Right renal pelvis (tissue), 4 donors: Measurements from ENCODE around the gene AFF3. TPM values are rescaled to one million over a fixed set of nuclear protein-coding genes. Genes with fewer than 3 reads are reported as not detected.
"Not testable (repeated sequence)": the region's sequence is repeated elsewhere in the genome, so short reads cannot be mapped to it uniquely, and the experiment has no call there.

Source experiments
- DNase-seq, 4 donors: peaks; one replicate each; pipeline ENCODE4 v3.0.0-alpha.2; 2013; ENCODE audit warnings: low read depth in 4 of 4, low spot score in 3 of 4, missing footprints in 1 of 4
- polyA plus RNA-seq, 4 donors: library from polyadenylated mRNA; unstranded; fragments of 120-200 nt; gene quantifications; one replicate each; pipeline ENCODE4 v1.2.1, GENCODE V29; 2013; ENCODE audit not compliant: insufficient read length in 4 of 4

AFF3 gene
- polyA plus RNA-seq, 4 donors = 18.3 to 25.4 (median 20.9) TPM

DNA sequence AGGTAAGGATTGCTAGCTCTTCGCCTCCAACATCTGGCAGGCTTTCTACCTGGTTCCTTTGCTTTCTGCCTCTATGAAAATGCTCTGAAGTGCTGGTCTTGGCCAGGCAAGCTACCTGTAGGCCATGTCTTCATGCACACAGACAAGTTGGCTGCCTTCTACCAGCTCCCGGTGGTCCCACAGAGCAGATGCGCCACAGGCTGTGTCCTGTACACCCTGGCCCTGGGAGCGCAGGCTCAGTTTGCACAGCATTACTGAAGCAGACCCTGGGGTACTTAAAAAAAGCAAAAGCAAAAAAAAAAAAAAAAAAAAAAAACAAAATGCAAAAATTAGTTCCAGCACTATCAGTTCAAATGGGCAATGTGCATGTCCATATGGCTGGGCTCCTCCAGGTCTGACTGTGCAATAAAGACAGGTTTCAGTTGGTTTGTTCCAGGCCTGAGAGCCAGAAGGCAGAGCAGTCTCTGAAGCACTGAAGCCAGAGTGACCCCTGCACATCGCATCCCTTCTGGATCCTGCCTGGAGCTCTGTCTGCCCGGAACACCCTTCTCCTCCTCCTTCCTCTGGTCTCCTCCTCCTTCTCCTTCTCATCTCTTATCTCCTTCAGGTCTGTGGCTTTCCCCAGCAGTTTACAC, 364.6 kb downstream of the AFF3 start:
- no peak for DNase-seq

DNA sequence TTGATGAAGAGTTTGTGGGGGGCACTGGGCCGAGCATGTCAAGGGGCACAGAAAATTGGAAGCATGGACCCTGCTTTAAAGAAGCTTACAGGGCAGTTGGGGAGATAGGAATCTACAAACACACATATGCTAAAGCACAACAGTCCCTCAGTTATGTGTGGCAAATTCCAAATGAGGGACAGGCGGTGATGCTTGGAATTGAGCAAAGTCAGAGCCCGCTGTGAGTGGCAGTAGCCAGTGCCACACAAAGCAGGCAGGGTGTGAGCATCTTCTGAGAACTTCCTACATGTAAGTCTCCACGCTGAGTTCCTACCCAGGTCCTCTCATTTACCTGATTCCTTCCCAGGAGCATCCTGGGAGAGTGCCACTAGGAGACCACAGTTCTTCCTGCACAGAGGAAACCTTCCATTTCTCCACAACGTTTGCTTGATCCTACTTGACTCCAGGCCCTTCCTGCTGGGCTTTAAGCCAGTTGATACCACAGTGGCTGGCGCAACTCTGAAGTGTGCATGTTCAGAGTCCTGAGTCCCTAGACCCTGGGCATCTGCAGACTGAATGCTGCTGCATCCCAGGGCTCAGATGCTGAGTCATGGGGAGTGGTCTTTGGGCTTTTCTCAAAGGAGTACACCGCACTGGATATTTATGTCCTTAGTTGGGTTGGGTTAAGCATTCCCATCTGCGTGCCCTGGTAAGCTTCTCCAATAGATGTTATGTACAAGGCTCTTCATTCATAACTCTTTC, 365.3 kb downstream of the AFF3 start:
- no peak for DNase-seq

- no peak for DNase-seq
Measured at GRCh38 chr2:99776206-99776905, 366.0 kb downstream of the AFF3 start.

DNA sequence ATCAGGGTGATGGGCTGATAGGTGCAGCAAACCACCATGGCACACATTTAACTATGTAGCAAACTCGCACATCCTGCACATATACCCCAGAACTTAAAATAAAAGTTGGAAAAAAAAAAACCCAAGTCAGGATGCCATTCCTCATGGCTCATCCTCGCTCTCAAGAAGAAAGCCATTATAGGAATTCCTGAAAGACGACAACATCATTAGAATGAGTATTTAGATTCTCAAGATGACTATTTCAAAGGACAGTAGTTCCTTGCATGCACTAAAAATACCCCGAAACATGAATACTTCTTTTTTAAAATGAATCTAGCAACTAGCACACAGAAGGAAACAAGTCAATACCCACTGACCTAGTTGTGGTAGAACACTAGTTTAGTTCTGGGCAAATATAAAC, 366.8 kb downstream of the AFF3 start:
- DNase-seq = no peak

GRCh38 chr2:99773642-99774041, 368.7 kb downstream of the AFF3 start:
- DNase-seq = not testable (repeated sequence)

DNA sequence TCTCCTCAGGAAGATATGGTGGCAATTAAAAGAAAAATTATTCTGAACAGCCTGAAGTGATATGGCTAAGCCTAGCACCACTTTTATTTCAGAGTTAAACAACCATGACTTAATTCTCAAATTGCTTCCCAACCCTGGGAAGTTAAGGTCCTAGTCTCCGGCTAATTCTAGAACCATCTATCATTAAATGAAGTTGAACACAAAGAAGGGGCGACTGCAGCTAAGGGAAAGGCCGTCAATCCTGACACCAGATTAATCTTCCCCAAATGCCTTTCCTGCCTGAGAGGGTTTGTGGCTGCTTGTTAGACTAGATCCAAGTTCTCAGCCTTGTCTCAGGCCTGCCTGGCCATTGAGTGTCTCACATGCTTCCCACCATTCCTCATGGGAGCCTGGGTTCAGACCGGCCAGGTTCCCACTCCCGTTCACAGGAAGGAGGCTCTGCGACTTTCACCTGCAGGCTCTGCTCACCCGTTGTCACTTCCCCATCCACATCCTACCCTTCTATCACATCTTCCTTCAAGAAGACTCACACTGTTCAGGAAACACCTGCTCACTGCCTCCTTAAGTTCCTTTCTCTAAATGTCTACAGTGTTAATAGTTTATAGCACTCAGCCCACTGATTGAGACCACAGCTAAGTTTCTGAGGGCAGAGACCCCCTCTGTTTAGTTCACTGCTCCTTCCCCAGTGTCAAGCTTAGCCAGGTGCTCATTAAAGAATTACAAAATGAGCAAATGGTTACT, 369.6 kb downstream of the AFF3 start:
- peak in 1 of 4 donors; percentile 1 for DNase-seq

- no peak for DNase-seq
Measured at GRCh38 chr2:99771681-99772333, 370.6 kb downstream of the AFF3 start.

DNA sequence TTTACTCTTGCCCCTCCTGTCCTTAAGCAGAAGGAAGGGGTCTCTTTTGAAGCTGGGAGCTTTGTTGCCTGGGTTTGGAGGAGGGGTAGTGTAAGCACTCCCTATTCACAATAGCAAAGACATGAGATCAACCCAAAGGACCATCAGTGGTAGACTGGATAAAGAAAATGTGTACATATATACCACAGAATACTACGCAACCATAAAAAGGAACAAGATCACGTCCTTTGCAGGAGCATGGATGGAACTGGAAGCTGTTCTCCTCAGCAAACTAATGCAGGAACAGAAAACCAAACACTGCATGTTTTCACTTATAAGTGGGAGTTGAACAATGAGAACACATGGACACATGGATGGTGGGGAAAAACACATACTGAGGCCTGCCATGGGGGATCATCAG, 371.5 kb downstream of the AFF3 start:
- no peak for DNase-seq

DNA sequence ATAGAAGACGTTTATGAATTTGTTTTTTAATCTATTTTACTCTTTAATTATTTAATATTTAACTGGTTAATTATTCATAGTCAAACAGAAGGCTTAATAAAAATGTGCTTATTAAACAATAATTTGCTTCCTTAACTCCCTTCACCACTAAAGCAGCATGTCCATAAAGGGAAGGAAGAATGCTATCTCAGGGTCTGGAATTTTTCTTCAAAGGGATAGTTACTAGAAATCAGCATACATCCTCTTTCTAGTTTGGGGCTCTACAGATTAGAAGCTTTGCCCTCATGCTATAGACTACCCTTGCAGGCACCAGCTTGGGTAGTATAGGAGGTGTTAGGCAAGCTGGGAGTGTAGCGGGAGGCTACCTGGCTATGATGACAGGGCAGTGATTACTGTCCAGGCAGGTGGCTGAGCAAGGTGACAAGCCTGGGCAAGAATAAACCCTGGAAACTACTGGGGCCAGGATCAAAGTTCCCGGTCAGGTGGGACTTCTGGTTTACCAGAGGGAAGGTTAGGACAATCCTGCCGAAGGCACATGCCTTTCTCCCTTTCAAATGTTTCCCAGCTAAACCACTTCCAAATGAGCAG, 376.6 kb downstream of the AFF3 start:
- no peak for DNase-seq

GRCh38 chr2:99763764-99764163, 378.6 kb downstream of the AFF3 start:
- no peak for DNase-seq

DNA sequence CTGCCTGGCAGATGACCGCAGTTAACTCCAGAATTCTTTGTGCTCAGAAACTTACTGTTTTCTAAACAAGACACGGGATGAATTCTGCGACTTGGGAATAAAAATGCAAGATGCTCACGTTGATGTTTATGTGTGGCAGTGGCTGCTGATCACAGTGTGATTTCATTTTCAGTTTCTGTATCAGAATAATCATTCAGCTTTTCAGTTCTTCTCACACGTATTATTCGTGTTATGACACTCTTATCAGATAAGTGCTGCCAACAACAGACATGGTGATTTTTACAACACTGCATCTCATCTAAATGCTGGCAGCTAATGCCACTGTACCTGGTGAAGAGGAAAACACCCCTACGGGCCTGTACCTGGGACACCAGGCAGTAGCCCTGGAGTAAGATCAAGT, 379.7 kb downstream of the AFF3 start:
- DNase-seq = no peak

DNA sequence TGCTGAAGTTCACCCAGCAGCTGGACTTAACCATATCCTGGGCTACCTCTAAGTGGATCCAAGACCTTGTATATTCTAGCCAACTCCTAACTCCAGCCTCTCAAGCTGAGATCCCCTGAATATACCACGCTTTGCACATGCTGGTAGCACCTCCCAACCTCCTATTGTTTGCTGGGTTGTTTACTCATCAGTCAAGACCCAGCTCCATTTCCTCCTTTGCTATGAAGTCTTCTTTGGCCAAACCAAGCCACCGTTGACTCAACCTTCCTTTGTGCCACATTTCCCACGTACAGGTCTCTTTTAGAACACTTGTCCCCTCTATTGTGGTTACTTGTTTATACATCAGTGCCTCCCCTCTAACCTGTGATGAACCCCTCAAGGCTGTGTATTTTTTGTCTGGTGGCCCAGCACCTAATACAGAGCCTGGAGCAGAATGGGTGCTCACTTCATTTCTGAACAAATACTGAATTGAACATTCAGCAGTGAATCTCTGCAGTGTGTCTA, 384.7 kb downstream of the AFF3 start:
- no peak for DNase-seq

DNA sequence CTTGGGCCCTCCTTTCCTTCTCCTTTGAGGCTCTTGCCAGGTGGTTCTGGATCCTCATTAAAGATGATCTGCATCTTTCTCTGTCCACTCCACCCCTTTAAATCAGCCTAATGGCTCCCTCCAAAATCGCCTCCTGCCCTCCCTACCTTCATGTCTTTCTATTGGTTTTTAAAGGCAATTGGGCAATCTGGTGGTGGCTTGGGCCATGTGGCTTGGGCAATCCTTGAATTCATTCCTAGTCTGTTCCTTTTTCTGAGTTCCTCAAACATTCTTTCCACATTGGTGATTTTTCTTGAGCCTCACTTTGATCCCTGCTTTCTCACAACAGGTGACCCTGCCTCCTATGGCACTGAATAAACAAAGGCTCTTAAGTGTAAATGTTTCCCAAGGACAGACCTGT, 386.3 kb downstream of the AFF3 start:
- DNase-seq = no peak

DNA sequence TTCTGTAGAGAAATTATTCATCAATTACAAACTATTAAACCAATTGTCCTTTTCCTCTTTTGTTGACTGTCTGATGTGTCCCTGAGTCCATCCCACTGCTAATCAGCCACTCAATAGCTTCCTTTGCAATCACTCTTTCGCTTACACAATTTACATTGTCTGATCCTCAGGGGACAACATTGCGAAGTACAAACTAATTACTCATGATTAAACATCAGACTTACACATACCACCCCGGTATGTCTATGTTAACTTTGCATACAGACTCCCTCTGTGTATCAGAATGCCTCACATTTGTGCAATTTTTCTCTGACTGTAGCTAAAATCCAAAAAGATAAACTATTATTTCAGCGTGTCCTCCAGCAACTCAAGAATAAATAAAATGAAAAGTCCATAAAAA, 388.2 kb downstream of the AFF3 start:
- DNase-seq = no peak

GRCh38 chr2:99753505-99753904, 388.9 kb downstream of the AFF3 start:
- no peak for DNase-seq

DNA sequence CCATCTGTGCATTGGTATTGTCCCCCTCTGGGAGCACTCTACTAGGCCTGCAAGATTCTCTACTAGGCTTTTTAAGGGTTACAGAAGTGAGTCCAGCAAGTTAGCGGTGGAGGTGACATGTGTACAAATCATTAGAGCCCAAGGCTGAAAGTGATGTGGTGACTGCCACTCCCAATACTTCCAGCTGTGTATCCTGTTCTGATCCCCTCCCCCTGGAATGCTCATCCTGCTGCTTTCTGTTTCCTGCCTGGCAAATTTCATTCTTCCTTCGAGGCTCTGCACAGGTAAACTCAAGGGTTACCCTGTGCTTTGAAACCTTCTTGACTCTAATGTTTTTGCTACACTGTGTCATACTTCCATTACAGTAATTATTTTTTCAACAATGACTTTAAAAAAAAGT, 394.0 kb downstream of the AFF3 start:
- DNase-seq = no peak

DNA sequence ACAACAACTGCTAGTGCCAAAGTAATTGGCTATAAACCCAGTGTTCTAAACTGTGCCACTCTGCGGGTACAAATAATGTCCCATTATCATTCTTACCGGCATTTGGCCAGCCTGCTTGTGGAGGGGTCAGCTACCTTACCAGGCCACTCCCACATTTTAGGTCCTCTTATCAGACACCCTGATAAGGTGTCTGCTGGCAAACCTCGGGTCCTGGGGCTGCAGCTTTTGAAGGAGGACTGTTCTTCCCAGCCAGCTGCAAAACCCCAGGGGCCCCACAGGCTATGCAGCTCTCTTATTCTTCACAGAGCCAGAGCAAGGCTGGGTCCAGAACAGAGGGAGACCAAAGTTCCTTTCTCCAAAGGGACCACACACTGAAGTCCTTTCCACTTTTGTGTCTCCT, 394.5 kb downstream of the AFF3 start:
- DNase-seq = no peak

GRCh38 chr2:99743146-99743545, 399.2 kb downstream of the AFF3 start:
- no peak for DNase-seq

GRCh38 chr2:99737537-99737936, 404.9 kb downstream of the AFF3 start:
- DNase-seq = no peak

GRCh38 chr2:99735753-99736152, 406.6 kb downstream of the AFF3 start:
- no peak for DNase-seq
